Activated CD4-positive, alpha-beta T cell treated with anti-CD3 and anti-CD28 coated beads, Interleukin-2, amount 10 ng/mL, durations not matched to agents 7 days and 5 days (primary cell): Measurements from ENCODE around the gene CRYBG1. TPM values are rescaled to one million over a fixed set of nuclear protein-coding genes. Genes with fewer than 3 reads are reported as not detected.

Experiments used
- CTCF ChIA-PET: fragments of 350-600 bp; sonication (Branson Sonifier 250); formaldehyde crosslinking; loops from one replicate; lab custom pipeline; 2021; ENCODE audit warnings: antibody characterized with exemption; lab: Charles Lee
- POLR2A ChIA-PET: fragments of 350-600 bp; sonication (Branson Sonifier 250); formaldehyde crosslinking; loops from one replicate; lab custom pipeline; 2021; ENCODE audit warnings: antibody characterized with exemption; lab: Charles Lee
- DNase-seq: peaks from one replicate; pipeline ENCODE4 v3.0.0-alpha.2; 2020
- H3K27ac Mint-ChIP-seq: one replicate; pipeline ENCODE4 v1.8.0; 2021; ENCODE audit warnings: mild to moderate bottlenecking, moderate library complexity, mixed read lengths
- H3K27me3 Mint-ChIP-seq: one replicate; pipeline ENCODE4 v1.8.0; 2021; ENCODE audit warnings: mixed read lengths
- H3K36me3 Mint-ChIP-seq: one replicate; pipeline ENCODE4 v1.8.0; 2021; ENCODE audit warnings: low read depth, mixed read lengths
- H3K4me1 Mint-ChIP-seq: one replicate; pipeline ENCODE4 v1.8.0; 2021; ENCODE audit warnings: mixed read lengths
- H3K4me3 Mint-ChIP-seq: one replicate; pipeline ENCODE4 v1.8.0; 2021; ENCODE audit warnings: mild to moderate bottlenecking, moderate library complexity, mixed read lengths
- H3K9me3 Mint-ChIP-seq: one replicate; pipeline ENCODE4 v1.8.0; 2021; ENCODE audit warnings: mixed read lengths
- total RNA-seq, 2 experiments: library from RNA; stranded (reverse); gene quantifications; one replicate each; pipeline ENCODE4 v1.2.3, GENCODE V29; 2021

CRYBG1 gene
- total RNA-seq, 2 experiments from 2014 or later, result 41.1 to 46.8 TPM

DNA sequence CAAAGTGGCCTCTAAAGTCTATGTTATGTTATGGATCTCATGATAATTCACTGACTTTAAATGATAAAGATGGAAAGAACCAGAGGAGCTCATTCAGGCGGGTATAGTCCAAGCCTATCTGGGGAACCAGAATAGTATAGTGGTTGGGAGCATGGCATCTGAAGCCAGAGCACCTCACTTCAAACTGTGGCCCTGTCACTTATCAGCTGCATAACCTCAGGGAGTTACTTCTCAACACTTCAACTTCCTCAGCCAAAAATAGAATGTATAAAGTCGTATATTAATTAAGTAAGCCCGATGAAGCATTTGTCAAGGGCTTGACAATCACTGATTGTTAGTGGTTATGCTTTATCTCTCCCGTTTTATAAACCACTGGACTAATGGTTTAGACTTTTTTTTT, 156.1 kb downstream of the CRYBG1 start:
- ChIA-PET CTCF (no interaction called here), POLR2A (interaction anchor here (0.6 kb wide), 1 partner anchor 90 kb away, joined by 4 read pairs; no protein-coding TSS in a partner anchor)
- peak overlapping the region; percentile 29 for H3K4me3 Mint-ChIP-seq

DNA sequence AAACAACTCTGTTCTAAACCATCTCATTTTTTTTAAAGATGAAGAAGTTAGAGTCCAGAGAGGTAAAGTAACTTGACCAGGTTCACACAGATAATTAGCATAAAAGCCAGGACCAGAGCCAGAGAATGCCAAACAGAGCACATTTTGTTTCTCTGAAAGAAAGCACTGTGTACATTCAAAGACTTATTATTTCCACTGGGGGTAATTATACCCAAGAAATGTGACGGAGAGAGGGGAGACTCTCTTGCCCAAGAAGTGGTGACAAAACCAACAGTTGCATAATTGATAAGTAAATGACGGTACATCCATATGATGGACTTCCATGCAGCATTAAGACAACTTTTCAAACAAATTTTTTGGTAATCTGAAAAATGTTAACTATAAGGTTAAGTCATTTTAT, 157.2 kb downstream of the CRYBG1 start:
- POLR2A ChIA-PET, result no interaction called here
- peak overlapping the region; percentile 37 for H3K27ac Mint-ChIP-seq
- H3K4me1 Mint-ChIP-seq, result peaks cover 70% of the 10 kb centered on the region

More for the DNA sequence above, 156.1 kb downstream of the CRYBG1 start:
- no peak for DNase-seq
- Mint-ChIP-seq H3K36me3 (peaks cover 18% of the 10 kb centered on the region), H3K9me3 (no peaks in the 10 kb centered on the region), H3K27ac (peak overlapping the region; percentile 50), H3K27me3 (no peaks in the 10 kb centered on the region), H3K4me1 (peaks cover 62% of the 10 kb centered on the region)

DNA sequence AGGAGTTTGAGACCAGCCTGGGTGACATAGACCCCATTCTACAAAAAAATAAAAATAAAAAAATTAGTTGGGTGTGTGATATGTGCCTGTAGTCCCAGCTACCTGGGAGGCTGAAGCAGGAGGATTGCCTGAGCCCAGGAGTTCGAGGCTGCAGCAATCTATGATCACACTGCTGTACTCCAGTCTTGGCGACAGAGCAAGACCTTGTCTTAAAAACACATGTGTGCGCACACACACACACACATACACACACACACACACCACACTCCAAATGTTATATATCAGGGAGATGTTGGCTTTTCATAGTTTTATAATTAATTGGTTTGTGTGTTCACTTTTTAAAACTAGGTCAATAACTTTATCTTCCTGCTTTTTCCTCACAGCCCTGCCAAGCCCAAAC, 158.2 kb downstream of the CRYBG1 start:
- ChIA-PET CTCF (interaction anchor here (1.0 to 1.6 kb wide), 3 partner anchors 15 to 60 kb away, joined by 3 to 6 read pairs (median 6); no protein-coding TSS in a partner anchor), POLR2A (no interaction called here)
- Mint-ChIP-seq H3K4me3 (peak overlapping the region; percentile 86), H3K4me1 (peaks cover 73% of the 10 kb centered on the region), H3K9me3 (no peaks in the 10 kb centered on the region), H3K36me3 (peaks cover 30% of the 10 kb centered on the region), H3K27me3 (no peaks in the 10 kb centered on the region), H3K27ac (peak overlapping the region; percentile 97)
- no peak for DNase-seq

More for the DNA sequence above, 157.2 kb downstream of the CRYBG1 start:
- peaks cover 29% of the 10 kb centered on the region for H3K36me3 Mint-ChIP-seq
- no peaks in the 10 kb centered on the region for H3K27me3 Mint-ChIP-seq
- peak overlapping the region; percentile 47 for H3K4me3 Mint-ChIP-seq
- CTCF ChIA-PET, result no interaction called here
- H3K9me3 Mint-ChIP-seq, result no peaks in the 10 kb centered on the region
- no peak for DNase-seq

DNA sequence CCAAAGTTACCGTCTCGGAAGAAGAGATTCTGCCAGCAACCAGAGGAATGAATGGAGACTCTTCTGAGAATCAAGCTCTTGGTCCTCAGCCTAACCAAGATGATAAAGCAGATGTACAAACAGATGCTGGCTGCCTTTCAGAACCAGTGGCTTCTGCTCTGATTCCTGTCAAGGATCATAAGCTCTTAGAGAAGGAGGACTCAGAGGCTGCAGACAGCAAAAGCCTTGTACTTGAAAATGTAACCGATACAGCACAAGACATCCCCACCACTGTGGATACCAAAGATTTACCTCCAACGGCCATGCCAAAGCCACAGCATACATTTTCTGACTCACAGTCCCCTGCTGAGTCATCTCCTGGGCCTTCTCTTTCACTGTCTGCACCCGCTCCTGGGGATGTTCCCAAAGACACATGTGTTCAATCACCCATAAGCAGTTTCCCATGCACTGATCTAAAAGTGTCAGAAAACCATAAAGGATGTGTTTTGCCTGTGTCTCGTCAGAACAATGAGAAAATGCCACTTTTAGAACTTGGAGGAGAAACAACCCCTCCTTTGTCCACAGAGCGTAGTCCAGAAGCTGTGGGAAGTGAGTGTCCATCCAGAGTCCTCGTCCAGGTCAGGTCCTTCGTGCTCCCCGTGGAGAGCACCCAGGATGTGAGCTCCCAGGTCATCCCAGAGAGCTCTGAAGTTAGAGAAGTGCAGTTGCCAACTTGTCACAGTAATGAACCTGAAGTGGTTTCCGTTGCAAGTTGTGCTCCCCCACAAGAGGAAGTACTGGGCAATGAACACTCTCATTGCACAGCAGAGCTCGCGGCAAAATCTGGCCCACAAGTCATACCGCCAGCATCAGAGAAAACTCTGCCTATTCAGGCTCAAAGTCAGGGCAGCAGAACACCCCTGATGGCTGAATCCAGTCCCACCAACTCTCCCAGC, 159.2 kb downstream of the CRYBG1 start:
- Mint-ChIP-seq H3K4me1 (peaks cover 69% of the 10 kb centered on the region), H3K4me3 (peak overlapping the region; percentile 86), H3K27ac (peak overlapping the region; percentile 97), H3K36me3 (peaks cover 26% of the 10 kb centered on the region), H3K9me3 (no peaks in the 10 kb centered on the region), H3K27me3 (no peaks in the 10 kb centered on the region)
- DNase-seq, result peak; percentile 83
- ChIA-PET CTCF (interaction anchor here (0.9 to 1.6 kb wide), 7 partner anchors 9 to 401 kb away, joined by 3 to 6 read pairs (median 3); no protein-coding TSS in a partner anchor), POLR2A (interaction anchor here (0.5 to 1.3 kb wide), 3 partner anchors 10 to 155 kb away, joined by 3 to 4 read pairs (median 4); no protein-coding TSS in a partner anchor)

DNA sequence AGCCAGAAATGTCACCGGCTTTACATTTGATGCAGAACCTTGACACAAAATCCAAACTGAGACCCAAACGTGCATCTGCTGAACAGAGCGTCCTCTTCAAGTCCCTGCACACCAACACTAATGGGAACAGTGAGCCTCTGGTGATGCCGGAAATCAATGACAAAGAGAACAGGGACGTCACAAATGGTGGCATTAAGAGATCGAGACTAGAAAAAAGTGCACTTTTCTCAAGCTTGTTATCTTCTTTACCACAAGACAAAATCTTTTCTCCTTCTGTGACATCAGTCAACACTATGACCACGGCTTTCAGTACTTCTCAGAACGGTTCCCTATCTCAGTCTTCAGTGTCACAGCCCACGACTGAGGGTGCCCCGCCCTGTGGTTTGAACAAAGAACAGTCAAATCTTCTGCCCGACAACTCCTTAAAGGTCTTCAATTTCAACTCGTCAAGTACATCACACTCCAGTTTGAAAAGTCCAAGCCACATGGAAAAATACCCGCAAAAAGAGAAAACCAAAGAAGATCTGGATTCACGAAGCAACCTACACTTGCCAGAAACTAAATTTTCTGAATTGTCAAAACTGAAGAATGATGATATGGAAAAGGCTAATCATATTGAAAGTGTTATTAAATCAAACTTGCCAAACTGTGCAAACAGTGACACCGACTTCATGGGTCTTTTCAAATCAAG, 160.3 kb downstream of the CRYBG1 start:
- ChIA-PET CTCF (interaction anchor here (0.7 to 2.9 kb wide), 7 partner anchors 8 to 403 kb away, joined by 3 to 14 read pairs (median 3); no protein-coding TSS in a partner anchor), POLR2A (interaction anchor here (1.3 kb wide), 1 partner anchor 11 kb away, joined by 4 read pairs; no protein-coding TSS in a partner anchor)
- Mint-ChIP-seq H3K36me3 (peaks cover 34% of the 10 kb centered on the region), H3K27ac (peak overlapping the region; percentile 97), H3K4me1 (peaks cover 73% of the 10 kb centered on the region), H3K27me3 (no peaks in the 10 kb centered on the region), H3K4me3 (peak overlapping the region; percentile 86), H3K9me3 (no peaks in the 10 kb centered on the region)
- DNase-seq, result peak; percentile 90

DNA sequence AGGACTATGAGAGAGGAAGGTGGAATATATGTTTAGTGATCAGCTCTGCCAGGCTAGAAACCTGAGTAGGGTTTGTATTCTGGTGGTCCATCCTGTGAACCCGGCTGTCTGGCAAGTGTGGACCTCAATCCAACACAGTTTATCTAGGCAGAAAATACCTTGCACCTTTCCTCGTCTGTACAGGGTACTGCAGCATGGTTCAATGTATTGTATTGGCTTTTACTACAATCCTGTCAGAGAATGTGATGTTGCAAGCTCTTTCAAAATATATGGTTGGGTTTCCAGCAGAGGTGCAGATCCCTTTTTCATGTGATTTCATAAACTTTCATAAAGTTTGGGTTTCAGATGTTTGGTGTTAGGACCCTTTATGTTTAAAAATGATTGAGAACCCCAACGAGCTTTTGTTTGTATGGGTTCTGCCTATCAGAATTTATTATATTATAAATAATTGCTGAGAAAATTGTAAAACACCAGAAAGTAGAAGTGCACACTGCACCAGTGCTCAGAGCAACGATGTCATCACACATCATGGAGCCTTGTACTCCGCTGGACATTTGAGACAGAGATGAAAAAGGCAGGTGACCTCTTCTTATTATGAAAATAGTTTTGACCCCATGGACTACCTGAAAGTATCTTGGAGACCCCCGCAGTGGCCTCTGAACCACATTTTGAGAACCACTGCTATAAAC, 162.2 kb downstream of the CRYBG1 start:
- H3K27me3 Mint-ChIP-seq, result no peaks in the 10 kb centered on the region
- POLR2A ChIA-PET, result interaction anchor here (1.0 kb wide), 1 partner anchor 11 kb away, joined by 3 read pairs; no protein-coding TSS in a partner anchor
- no peaks in the 10 kb centered on the region for H3K9me3 Mint-ChIP-seq
- peaks cover 69% of the 10 kb centered on the region for H3K4me1 Mint-ChIP-seq
- peak overlapping the region; percentile 86 for H3K4me3 Mint-ChIP-seq
- H3K36me3 Mint-ChIP-seq, result peaks cover 41% of the 10 kb centered on the region
- CTCF ChIA-PET, result interaction anchor here (0.5 to 2.9 kb wide), 5 partner anchors 10 to 188 kb away, joined by 3 to 14 read pairs (median 4); partner anchors contain the start of gene CRYBG1
- H3K27ac Mint-ChIP-seq, result peak overlapping the region; percentile 97
- no peak for DNase-seq

DNA sequence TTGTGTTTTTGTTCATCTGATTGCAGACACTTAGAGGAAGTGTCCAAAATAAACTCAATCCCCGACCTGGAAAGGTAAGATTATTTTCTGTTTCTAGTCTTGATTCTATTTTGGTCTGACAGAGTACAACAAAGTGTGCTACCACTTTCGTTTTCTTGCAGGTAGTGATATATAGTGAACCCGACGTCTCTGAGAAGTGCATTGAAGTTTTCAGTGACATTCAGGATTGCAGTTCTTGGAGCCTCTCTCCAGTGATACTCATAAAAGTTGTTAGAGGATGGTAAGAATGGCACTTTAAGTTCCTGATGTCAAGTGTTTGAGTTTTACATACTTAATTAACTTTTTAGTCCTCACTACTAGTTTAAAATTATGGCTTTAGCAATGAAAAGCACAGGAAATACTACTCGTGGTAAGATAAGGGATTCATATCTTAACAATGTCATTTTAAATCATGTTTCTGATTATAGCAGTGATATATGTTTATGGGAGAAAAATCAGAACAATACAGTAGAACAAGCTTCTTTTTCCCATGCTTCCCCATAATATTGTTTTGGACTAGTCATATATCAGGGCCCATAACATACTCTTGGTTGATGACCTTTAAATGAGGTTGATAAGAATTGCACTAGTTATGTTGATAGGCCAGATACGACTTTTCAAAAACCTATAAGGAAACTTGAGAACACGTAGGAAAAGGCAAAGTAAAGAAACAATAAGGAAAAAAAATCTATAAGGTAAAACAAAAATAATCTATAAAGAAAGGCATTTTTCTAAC, 164.8 kb downstream of the CRYBG1 start:
- Mint-ChIP-seq H3K9me3 (no peaks in the 10 kb centered on the region), H3K27ac (peak overlapping the region; percentile 93), H3K4me3 (peak overlapping the region; percentile 76), H3K36me3 (peaks cover 58% of the 10 kb centered on the region), H3K27me3 (no peaks in the 10 kb centered on the region), H3K4me1 (peaks cover 64% of the 10 kb centered on the region)
- peak; percentile 59 for DNase-seq
- CTCF ChIA-PET, result interaction anchor here (1.0 to 1.5 kb wide), 3 partner anchors 9 to 37 kb away, joined by 3 to 4 read pairs (median 3); no protein-coding TSS in a partner anchor
- POLR2A ChIA-PET, result no interaction called here

DNA sequence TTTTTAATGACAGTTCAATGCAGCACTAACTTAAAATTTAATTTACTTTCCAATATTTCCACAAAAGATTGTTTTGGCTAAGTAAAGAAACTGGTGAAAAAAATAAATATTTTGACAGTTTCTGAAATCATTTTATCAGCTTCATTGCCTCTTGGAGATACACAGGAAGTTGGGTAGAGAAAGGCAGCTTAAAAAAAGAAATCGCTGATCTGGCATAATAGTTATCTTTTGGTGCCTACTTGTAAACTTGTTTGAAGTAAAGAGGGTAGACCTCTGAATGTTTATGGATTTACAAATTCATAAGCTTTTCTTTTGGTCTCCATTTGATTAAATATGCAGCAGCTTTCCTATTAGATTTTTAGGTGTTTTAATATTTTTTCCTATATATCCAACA, 165.4 kb downstream of the CRYBG1 start:
- no peak for DNase-seq
- POLR2A ChIA-PET, result no interaction called here
- Mint-ChIP-seq H3K27ac (peak overlapping the region; percentile 93), H3K36me3 (peaks cover 61% of the 10 kb centered on the region), H3K9me3 (no peaks in the 10 kb centered on the region), H3K4me3 (peak overlapping the region; percentile 76), H3K27me3 (no peaks in the 10 kb centered on the region), H3K4me1 (peaks cover 64% of the 10 kb centered on the region)
- CTCF ChIA-PET, result interaction anchor here (1.0 to 1.5 kb wide), 3 partner anchors 8 to 37 kb away, joined by 3 to 4 read pairs (median 3); no protein-coding TSS in a partner anchor

DNA sequence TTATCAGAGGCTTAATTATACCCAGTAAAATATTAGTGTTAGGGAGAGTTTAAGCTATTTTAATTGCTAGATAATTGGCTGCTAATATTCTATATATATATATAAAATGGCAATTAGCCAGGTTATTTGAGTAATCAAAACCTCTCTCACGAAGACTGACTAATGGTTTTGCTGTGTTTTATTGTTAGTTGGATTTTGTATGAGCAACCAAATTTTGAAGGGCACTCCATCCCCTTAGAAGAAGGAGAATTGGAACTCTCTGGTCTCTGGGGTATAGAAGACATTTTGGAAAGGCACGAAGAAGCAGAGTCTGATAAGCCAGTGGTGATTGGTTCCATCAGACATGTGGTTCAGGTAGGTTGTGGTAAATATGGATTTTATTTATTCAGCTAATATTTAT, 166.6 kb downstream of the CRYBG1 start:
- Mint-ChIP-seq H3K4me1 (peaks cover 63% of the 10 kb centered on the region), H3K4me3 (no peak overlapping the region), H3K27ac (no peak overlapping the region), H3K36me3 (peaks cover 61% of the 10 kb centered on the region), H3K27me3 (no peaks in the 10 kb centered on the region), H3K9me3 (no peaks in the 10 kb centered on the region)
- CTCF ChIA-PET, result interaction anchor here (0.6 to 0.7 kb wide), 3 partner anchors 13 to 182 kb away, joined by 3 to 7 read pairs (median 3); no protein-coding TSS in a partner anchor
- POLR2A ChIA-PET, result no interaction called here
- DNase-seq, result no peak

DNA sequence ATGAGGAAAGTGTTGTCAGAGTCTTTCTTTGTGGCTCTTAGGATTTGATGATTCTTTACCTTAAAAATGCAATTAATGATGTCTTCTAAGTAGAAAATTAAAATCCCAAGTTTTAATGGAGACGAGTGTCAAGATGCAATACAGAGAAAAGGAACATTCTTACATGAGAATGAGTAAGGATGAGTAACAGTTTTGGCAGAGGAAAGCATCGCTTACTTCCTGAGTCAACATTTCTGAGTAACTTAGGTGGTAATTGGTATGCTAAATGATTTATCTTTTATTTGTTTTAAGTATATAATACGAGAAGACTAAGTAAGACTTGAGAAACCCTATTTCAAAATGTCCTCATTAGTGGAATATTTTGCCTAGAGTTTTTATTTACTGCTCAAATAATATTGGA, 167.5 kb downstream of the CRYBG1 start:
- CTCF ChIA-PET, result no interaction called here
- POLR2A ChIA-PET, result no interaction called here
- peaks cover 65% of the 10 kb centered on the region for H3K4me1 Mint-ChIP-seq
- peak overlapping the region; percentile 27 for H3K27ac Mint-ChIP-seq
- peaks cover 63% of the 10 kb centered on the region for H3K36me3 Mint-ChIP-seq
- no peak overlapping the region for H3K4me3 Mint-ChIP-seq
- DNase-seq, result no peak
- H3K9me3 Mint-ChIP-seq, result no peaks in the 10 kb centered on the region
- H3K27me3 Mint-ChIP-seq, result no peaks in the 10 kb centered on the region

DNA sequence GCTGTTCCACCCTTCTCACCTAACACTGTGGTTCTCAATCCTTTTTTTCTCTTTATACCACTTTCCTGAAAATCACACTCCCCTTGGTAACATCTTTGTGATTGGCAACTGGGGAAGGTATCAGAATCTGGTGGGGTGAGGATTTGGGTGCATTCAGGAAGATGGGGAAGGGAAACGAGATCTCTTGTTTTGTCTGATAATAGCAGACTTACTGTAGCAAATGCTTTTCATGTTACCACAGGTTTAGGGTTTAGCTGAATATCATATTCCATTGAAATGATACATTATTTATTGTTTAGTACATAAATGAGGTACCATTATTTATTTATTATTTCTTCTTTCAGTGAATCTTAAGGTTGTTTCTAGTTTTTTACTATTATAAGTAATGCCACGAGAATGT, 168.0 kb downstream of the CRYBG1 start:
- ChIA-PET CTCF (interaction anchor here (0.7 to 2.1 kb wide), 3 partner anchors 11 to 31 kb away, joined by 3 to 7 read pairs (median 3); no protein-coding TSS in a partner anchor), POLR2A (no interaction called here)
- H3K27me3 Mint-ChIP-seq, result no peaks in the 10 kb centered on the region
- no peak overlapping the region for H3K27ac Mint-ChIP-seq
- H3K36me3 Mint-ChIP-seq, result peaks cover 67% of the 10 kb centered on the region
- no peak overlapping the region for H3K4me3 Mint-ChIP-seq
- no peaks in the 10 kb centered on the region for H3K9me3 Mint-ChIP-seq
- peaks cover 66% of the 10 kb centered on the region for H3K4me1 Mint-ChIP-seq
- no peak for DNase-seq
